ENCODE results near the gene CHST14. TPM values are rescaled to one million over a fixed set of nuclear protein-coding genes. Genes with fewer than 3 reads are reported as not detected.

Gene CHST14
- total RNA-seq, 1 donor from 2014 or later, result 8.4 TPM

- Histone ChIP-seq H3K36me3 (no peaks in the 10 kb centered on the region), H3K27ac (replicated peaks) (no peak overlapping the region), H3K4me1 (peaks cover 32% of the 10 kb centered on the region), H3K9me3 (replicated peaks) (no peaks in the 10 kb centered on the region), H3K27me3 (ENCODE audit: low read depth) (no peaks in the 10 kb centered on the region), H3K4me3 (no peak overlapping the region)
- intact Hi-C loops (cut with micrococcal nuclease), result no loop called here
- no peak for DNase-seq
- TF ChIP-seq CTCF (IDR thresholded peaks at IDR 0.05; ENCODE audit: borderline replicate concordance), result no peak
Measured at GRCh38 chr15:40510201-40510600, 39.4 kb downstream of the CHST14 start.

GRCh38 chr15:40511093-40511471, 40.3 kb downstream of the CHST14 start:
- TF ChIP-seq CTCF (IDR thresholded peaks at IDR 0.05; ENCODE audit: borderline replicate concordance), result no peak
- H3K4me1 ChIP-seq, result peaks cover 32% of the 10 kb centered on the region
- no peak for DNase-seq
- peak overlapping the region; percentile 79 for H3K27ac ChIP-seq (replicated peaks)
- H3K27me3 ChIP-seq (ENCODE audit: low read depth), result no peaks in the 10 kb centered on the region
- H3K36me3 ChIP-seq, result no peaks in the 10 kb centered on the region
- intact Hi-C loops (cut with micrococcal nuclease), result no loop called here
- H3K9me3 ChIP-seq (replicated peaks), result no peaks in the 10 kb centered on the region
- H3K4me3 ChIP-seq, result peak overlapping the region; percentile 77

- intact Hi-C loops (cut with micrococcal nuclease), result no loop called here
- no peaks in the 10 kb centered on the region for H3K27me3 ChIP-seq (ENCODE audit: low read depth)
- no peak for TF ChIP-seq CTCF (IDR thresholded peaks at IDR 0.05; ENCODE audit: borderline replicate concordance)
- no peaks in the 10 kb centered on the region for H3K36me3 ChIP-seq
- peaks cover 30% of the 10 kb centered on the region for H3K4me1 ChIP-seq
- H3K27ac ChIP-seq (replicated peaks), result peak overlapping the region; percentile 79
- peak; percentile 88 for DNase-seq
- no peaks in the 10 kb centered on the region for H3K9me3 ChIP-seq (replicated peaks)
- H3K4me3 ChIP-seq, result peak overlapping the region; percentile 77
Measured at GRCh38 chr15:40511472-40512133, 40.8 kb downstream of the CHST14 start.

- H3K27me3 ChIP-seq (ENCODE audit: low read depth), result no peaks in the 10 kb centered on the region
- DNase-seq, result no peak
- intact Hi-C loops (cut with micrococcal nuclease), result no loop called here
- no peak for TF ChIP-seq CTCF (IDR thresholded peaks at IDR 0.05; ENCODE audit: borderline replicate concordance)
- peak overlapping the region; percentile 79 for H3K27ac ChIP-seq (replicated peaks)
- H3K9me3 ChIP-seq (replicated peaks), result no peaks in the 10 kb centered on the region
- no peaks in the 10 kb centered on the region for H3K36me3 ChIP-seq
- H3K4me1 ChIP-seq, result peaks cover 22% of the 10 kb centered on the region
- H3K4me3 ChIP-seq, result no peak overlapping the region
Measured at GRCh38 chr15:40512440-40512839, 41.7 kb downstream of the CHST14 start.

GRCh38 chr15:40513609-40514008, 42.8 kb downstream of the CHST14 start:
- intact Hi-C loops (cut with micrococcal nuclease), result no loop called here

More at GRCh38 chr15:40513609-40514008, 42.8 kb downstream of the CHST14 start:
- no peaks in the 10 kb centered on the region for H3K27me3 ChIP-seq (ENCODE audit: low read depth)
- H3K27ac ChIP-seq (replicated peaks), result no peak overlapping the region
- no peaks in the 10 kb centered on the region for H3K9me3 ChIP-seq (replicated peaks)
- H3K4me3 ChIP-seq, result no peak overlapping the region
- DNase-seq, result no peak
- no peaks in the 10 kb centered on the region for H3K36me3 ChIP-seq
- peaks cover 21% of the 10 kb centered on the region for H3K4me1 ChIP-seq
- TF ChIP-seq CTCF (IDR thresholded peaks at IDR 0.05; ENCODE audit: borderline replicate concordance), result no peak

All from left ventricle myocardium inferior (tissue), 1 donor.